GM18508 (cell line): ENCODE measurements around the gene KCTD21.
"Not testable (repeated sequence)": the region's sequence is repeated elsewhere in the genome, so short reads cannot be mapped to it uniquely, and the experiment has no call there.

Experiments used
- ATAC-seq: cut with Tn5 transposase; IDR thresholded peaks from one replicate; pipeline ENCODE4 v1.9.1; 2021; ENCODE audit warnings: moderate number of reproducible peaks; ENCODE audit not compliant: insufficient read depth, unreplicated experiment

KCTD21 gene

GRCh38 chr11:78188286-78189173, at the start of gene KCTD21, which contains the start of gene USP35:
KCTD21 (minus strand) TSS chr11:78188626; CDS start chr11:78174554, 14,072 bp downstream.
USP35 (plus strand) TSS chr11:78188919; CDS start chr11:78196246, 7,327 bp downstream.
- ATAC-seq: peak; percentile 80

GRCh38 chr11:78237293-78238046, 49.0 kb upstream of the KCTD21 start:
- ATAC-seq: no peak

- no peak for ATAC-seq
These were observed 45.6 kb upstream of the KCTD21 start for GRCh38 chr11:78234006-78234405.

GRCh38 chr11:78233046-78233445, 44.6 kb upstream of the KCTD21 start:
- ATAC-seq: not testable (repeated sequence)

GRCh38 chr11:78231962-78232501, 43.6 kb upstream of the KCTD21 start:
- no peak for ATAC-seq

GRCh38 chr11:78230161-78230877, 41.9 kb upstream of the KCTD21 start:
- no peak for ATAC-seq

- ATAC-seq: no peak
These were observed 40.7 kb upstream of the KCTD21 start for GRCh38 chr11:78229106-78229505.

- ATAC-seq: no peak
These were observed 40.0 kb upstream of the KCTD21 start for GRCh38 chr11:78228467-78228866.

- ATAC-seq: no peak
These were observed 39.5 kb upstream of the KCTD21 start for GRCh38 chr11:78227921-78228320.

GRCh38 chr11:78226684-78227680, 38.6 kb upstream of the KCTD21 start:
- no peak for ATAC-seq

GRCh38 chr11:78224906-78225420, 36.5 kb upstream of the KCTD21 start:
- no peak for ATAC-seq

GRCh38 chr11:78224506-78224905, 36.1 kb upstream of the KCTD21 start:
- no peak for ATAC-seq

- ATAC-seq: no peak
These were observed 35.0 kb upstream of the KCTD21 start for GRCh38 chr11:78223320-78223954.

GRCh38 chr11:78222726-78223125, 34.3 kb upstream of the KCTD21 start:
- ATAC-seq: not testable (repeated sequence)

- ATAC-seq: no peak
These were observed 33.2 kb upstream of the KCTD21 start for GRCh38 chr11:78221396-78222315.

GRCh38 chr11:78220218-78221157, 32.1 kb upstream of the KCTD21 start:
- ATAC-seq: no peak
